IPS-18a (cell line): ENCODE results near the gene BCL7B.
A peak's percentile ranks its signal among the peaks of the same experiment; 100 is the strongest.

ENCODE experiments used
- H3K27ac ChIP-seq: one replicate; pipeline ENCODE4 v1.5.1; 2013; ENCODE audit warnings: low read length
- H3K27me3 ChIP-seq: one replicate; pipeline ENCODE4 v1.6.1; 2013; ENCODE audit warnings: mild to moderate bottlenecking, low read length; ENCODE audit not compliant: control insufficient read depth, insufficient read depth
- H3K36me3 ChIP-seq: one replicate; pipeline ENCODE4 v1.6.1; 2013; ENCODE audit warnings: low read depth, low read length; ENCODE audit not compliant: control insufficient read depth
- H3K4me1 ChIP-seq: one replicate; pipeline ENCODE4 v1.6.1; 2013; ENCODE audit warnings: low read depth, low read length; ENCODE audit not compliant: control insufficient read depth
- H3K4me3 ChIP-seq: one replicate; pipeline ENCODE4 v1.5.1; 2013; ENCODE audit warnings: low read length
- H3K9ac ChIP-seq: one replicate; pipeline ENCODE4 v1.6.1; 2013; ENCODE audit warnings: mild to moderate bottlenecking, low read length, moderate library complexity
- H3K9me3 ChIP-seq: one replicate; pipeline ENCODE4 v1.6.1; 2013; ENCODE audit warnings: low read depth, low read length; ENCODE audit not compliant: control insufficient read depth

The BCL7B gene

DNA sequence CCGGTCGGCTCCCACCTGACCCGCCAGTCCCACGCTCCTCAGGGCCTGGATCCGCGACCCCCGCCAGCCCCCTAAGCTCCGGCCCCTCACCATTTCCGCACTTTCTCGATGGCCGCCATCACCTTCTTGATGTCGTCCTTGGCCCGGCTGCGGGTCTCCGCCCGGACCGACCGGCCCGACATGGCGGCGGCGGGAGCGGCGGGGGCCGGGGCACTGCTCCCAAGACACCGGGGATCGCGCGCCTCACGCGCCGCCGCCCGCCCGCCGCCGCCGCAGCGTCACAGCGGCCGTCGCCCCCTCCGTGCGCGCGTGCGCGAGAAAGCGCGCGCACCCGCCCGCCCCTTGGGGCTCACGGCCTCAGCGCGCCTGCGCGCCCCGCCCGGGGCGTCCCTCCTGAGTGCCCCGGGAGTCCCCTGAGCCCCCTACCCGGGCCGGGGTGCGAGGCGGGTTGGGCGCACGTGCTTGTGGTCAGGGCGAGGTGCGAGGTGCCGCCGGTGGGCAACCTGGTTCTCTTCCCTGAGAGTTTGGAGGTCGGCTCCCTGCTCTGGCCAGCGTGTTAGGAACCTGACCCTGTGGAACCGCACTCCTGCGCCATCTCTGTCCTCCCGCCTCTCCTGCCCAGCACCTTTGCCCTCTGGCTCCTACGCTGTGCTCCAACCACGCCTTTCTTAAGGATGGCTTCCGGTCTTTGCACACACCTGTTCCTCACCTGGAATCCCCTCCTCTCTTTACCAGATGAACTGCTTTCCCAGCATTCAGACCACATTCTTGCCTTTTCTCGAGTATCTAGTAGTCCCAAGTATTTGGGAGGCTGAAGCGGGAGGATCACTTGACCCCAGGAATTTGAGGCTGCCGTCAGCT lies at the start of gene BCL7B:
Gene BCL7B (minus strand): TSS at position 294 of the 861 bp plus-strand sequence. CDS start 112 bp downstream, at position 182.
- H3K27ac ChIP-seq, result peak within 1 kb of the TSS; percentile 39
- peaks cover 3% of the 10 kb centered on the region for H3K27me3 ChIP-seq
- no peaks in the 10 kb centered on the region for H3K36me3 ChIP-seq
- H3K9ac ChIP-seq, result peak within 1 kb of the TSS; percentile 82
- H3K4me1 ChIP-seq, result peaks cover 3% of the 10 kb centered on the region
- peak within 1 kb of the TSS; percentile 69 for H3K4me3 ChIP-seq
- no peaks in the 10 kb centered on the region for H3K9me3 ChIP-seq

- no peaks in the 10 kb centered on the region for H3K36me3 ChIP-seq
- H3K4me3 ChIP-seq, result no peak overlapping the region
- H3K27me3 ChIP-seq, result no peaks in the 10 kb centered on the region
- H3K9me3 ChIP-seq, result no peaks in the 10 kb centered on the region
- H3K9ac ChIP-seq, result no peak overlapping the region
- H3K4me1 ChIP-seq, result peaks cover 3% of the 10 kb centered on the region
- H3K27ac ChIP-seq, result no peak overlapping the region
These were observed 48.2 kb upstream of the BCL7B start for GRCh38 chr7:73605601-73606220.

- H3K27ac ChIP-seq, result no peak overlapping the region
- H3K36me3 ChIP-seq, result no peaks in the 10 kb centered on the region
- H3K4me1 ChIP-seq, result peaks cover 3% of the 10 kb centered on the region
- H3K9ac ChIP-seq, result no peak overlapping the region
- peaks cover 7% of the 10 kb centered on the region for H3K27me3 ChIP-seq
- H3K9me3 ChIP-seq, result no peaks in the 10 kb centered on the region
- H3K4me3 ChIP-seq, result no peak overlapping the region
These were observed 45.5 kb upstream of the BCL7B start for GRCh38 chr7:73602721-73603651.

DNA sequence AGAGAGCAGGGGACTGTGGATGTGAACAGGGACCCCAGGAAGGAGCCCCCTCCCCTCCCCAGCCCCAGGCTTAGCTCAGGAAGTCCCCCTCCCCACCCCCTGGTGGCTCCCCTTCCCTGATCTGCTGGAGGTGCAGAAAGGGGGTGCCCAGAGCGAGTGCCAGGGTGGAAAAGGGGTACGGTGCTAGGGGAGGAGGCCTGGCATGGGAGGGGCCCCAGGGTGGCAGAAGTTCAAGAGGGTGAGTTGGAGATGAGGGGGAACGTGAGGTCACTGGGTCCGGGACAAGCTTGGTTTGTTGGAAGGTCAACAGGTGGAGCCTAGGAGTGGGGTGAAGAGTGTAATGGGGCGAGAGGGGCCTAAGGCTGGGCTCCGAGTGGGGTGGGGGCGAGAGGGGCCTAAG lies 42.4 kb upstream of the BCL7B start:
- no peaks in the 10 kb centered on the region for H3K9me3 ChIP-seq
- no peak overlapping the region for H3K4me3 ChIP-seq
- H3K4me1 ChIP-seq, result no peaks in the 10 kb centered on the region
- H3K9ac ChIP-seq, result no peak overlapping the region
- no peaks in the 10 kb centered on the region for H3K36me3 ChIP-seq
- H3K27me3 ChIP-seq, result peaks cover 9% of the 10 kb centered on the region
- H3K27ac ChIP-seq, result no peak overlapping the region

- peaks cover 9% of the 10 kb centered on the region for H3K27me3 ChIP-seq
These were observed 41.8 kb upstream of the BCL7B start for GRCh38 chr7:73599151-73599882.

GRCh38 chr7:73597978-73598782 lies 40.7 kb upstream of the BCL7B start:
- no peak overlapping the region for H3K27ac ChIP-seq
- H3K36me3 ChIP-seq, result no peaks in the 10 kb centered on the region
- H3K4me1 ChIP-seq, result no peaks in the 10 kb centered on the region
- H3K9me3 ChIP-seq, result no peaks in the 10 kb centered on the region
- H3K4me3 ChIP-seq, result no peak overlapping the region
- H3K27me3 ChIP-seq, result peaks cover 9% of the 10 kb centered on the region
- H3K9ac ChIP-seq, result no peak overlapping the region

More at GRCh38 chr7:73599151-73599882, 41.8 kb upstream of the BCL7B start:
- H3K4me3 ChIP-seq, result no peak overlapping the region
- no peaks in the 10 kb centered on the region for H3K36me3 ChIP-seq
- no peaks in the 10 kb centered on the region for H3K9me3 ChIP-seq
- no peak overlapping the region for H3K9ac ChIP-seq
- H3K4me1 ChIP-seq, result no peaks in the 10 kb centered on the region
- no peak overlapping the region for H3K27ac ChIP-seq

DNA sequence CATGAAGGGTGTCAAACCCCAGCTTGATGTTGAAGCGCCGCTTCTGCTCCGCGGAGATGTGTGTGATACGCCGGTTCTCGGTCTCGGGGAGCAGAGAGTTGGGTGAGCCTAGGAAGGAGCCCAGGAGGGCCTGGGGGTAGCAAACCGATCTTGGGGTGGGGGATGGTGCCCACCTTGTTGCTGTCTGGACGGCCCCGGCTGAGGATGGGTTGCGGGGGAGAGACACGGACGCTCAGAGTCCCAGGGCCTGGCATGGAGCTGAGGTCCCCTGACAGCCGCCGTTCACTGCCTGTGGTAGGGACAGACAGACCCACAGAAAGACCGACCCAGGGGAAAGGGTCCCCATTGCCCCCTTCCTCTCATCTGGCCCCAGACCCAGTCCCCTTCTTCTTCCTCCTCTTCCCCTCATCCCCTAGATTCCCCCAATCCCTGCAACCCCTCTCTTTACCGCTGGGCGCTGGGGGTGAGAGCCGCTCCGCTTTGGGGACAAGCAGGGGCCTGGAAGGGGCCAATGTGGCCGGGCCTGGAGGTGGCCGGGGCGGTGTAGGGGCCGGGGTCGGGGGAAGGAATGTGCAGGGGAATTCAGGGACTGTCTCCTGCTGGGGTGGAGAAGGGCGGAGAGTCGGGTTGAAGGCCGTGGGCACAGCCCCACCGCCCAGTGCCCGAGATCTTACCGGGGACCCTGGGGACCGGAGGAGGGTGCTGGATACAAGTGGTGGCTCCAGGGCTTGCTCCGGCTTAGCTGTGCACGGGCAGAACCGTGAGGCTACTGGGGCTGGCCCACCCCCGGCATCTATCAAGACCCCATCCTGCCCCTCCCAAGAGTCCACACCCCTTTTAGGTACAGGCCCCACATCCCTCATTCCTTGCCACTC lies 38.9 kb upstream of the BCL7B start:
- Histone ChIP-seq H3K4me3 (no peak overlapping the region), H3K27ac (no peak overlapping the region), H3K9ac (no peak overlapping the region), H3K4me1 (no peaks in the 10 kb centered on the region), H3K36me3 (no peaks in the 10 kb centered on the region), H3K27me3 (peaks cover 9% of the 10 kb centered on the region), H3K9me3 (no peaks in the 10 kb centered on the region)

DNA sequence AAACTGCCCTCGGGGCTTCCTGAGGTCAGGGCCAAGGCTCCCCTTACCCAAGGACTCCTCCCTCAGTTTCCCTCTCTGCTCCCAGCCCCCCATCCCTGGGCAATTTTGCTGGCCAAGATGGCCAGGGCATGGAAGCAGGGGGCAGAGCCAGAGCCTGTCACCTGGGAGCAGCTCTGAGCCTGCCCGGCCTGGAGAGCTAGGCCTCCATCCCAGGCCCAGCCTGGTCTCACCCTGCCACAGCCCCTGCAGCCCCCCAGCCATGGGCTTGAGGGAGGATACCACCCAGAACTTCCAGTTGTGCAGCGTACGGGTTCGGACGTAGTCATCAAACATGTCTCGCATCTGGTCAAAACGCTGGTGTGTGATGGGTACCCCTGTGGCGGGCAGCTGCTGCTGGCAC lies 37.9 kb upstream of the BCL7B start:
- no peaks in the 10 kb centered on the region for H3K36me3 ChIP-seq
- H3K4me1 ChIP-seq, result no peaks in the 10 kb centered on the region
- no peak overlapping the region for H3K9ac ChIP-seq
- H3K9me3 ChIP-seq, result no peaks in the 10 kb centered on the region
- H3K27me3 ChIP-seq, result peaks cover 9% of the 10 kb centered on the region
- no peak overlapping the region for H3K4me3 ChIP-seq
- no peak overlapping the region for H3K27ac ChIP-seq

- Histone ChIP-seq H3K9ac (no peak overlapping the region), H3K27ac (no peak overlapping the region), H3K4me3 (no peak overlapping the region), H3K27me3 (peaks cover 6% of the 10 kb centered on the region), H3K4me1 (no peaks in the 10 kb centered on the region), H3K36me3 (no peaks in the 10 kb centered on the region), H3K9me3 (no peaks in the 10 kb centered on the region)
These were observed 35.9 kb upstream of the BCL7B start for GRCh38 chr7:73593207-73594045.
